Trophoblast cell (in vitro differentiated cells and primary cell): ENCODE results near the gene SNX24.

Experiments
- DNase-seq, 2 donors: peaks; one replicate each; pipeline ENCODE4 v3.0.0-alpha.2; 2016
- H2AFZ ChIP-seq: 2 replicates; pipeline ENCODE4 v1.6.1; 2013; ENCODE audit warnings: low read length, moderate library complexity, mild to moderate bottlenecking; ENCODE audit not compliant: insufficient read depth, poor library complexity
- H2AK5ac ChIP-seq: 2 replicates; pipeline ENCODE4 v1.6.1; 2013; ENCODE audit warnings: mild to moderate bottlenecking, low read length
- H2BK120ac ChIP-seq: 2 replicates; pipeline ENCODE4 v1.6.1; 2013; ENCODE audit warnings: low read length, mild to moderate bottlenecking, moderate library complexity; ENCODE audit not compliant: insufficient read depth, poor library complexity
- H2BK12ac ChIP-seq: 2 replicates; pipeline ENCODE4 v1.6.1; 2013; ENCODE audit warnings: mild to moderate bottlenecking, low read length, moderate library complexity
- H2BK5ac ChIP-seq: 2 replicates; pipeline ENCODE4 v1.6.1; 2013; ENCODE audit warnings: low read length, low read depth, moderate library complexity, mild to moderate bottlenecking; ENCODE audit not compliant: poor library complexity
- H3K14ac ChIP-seq: 2 replicates; pipeline ENCODE4 v1.6.1; 2013; ENCODE audit warnings: mild to moderate bottlenecking, low read length
- H3K18ac ChIP-seq: 2 replicates; pipeline ENCODE4 v1.6.1; 2013; ENCODE audit warnings: mild to moderate bottlenecking, low read length
- H3K23ac ChIP-seq: 2 replicates; pipeline ENCODE4 v1.6.1; 2013; ENCODE audit warnings: low read length
- H3K27ac ChIP-seq: 2 replicates; pipeline ENCODE4 v1.5.1; 2013; ENCODE audit warnings: low read depth, mild to moderate bottlenecking, inconsistent platforms, low read length, moderate library complexity
- H3K27me3 ChIP-seq: 2 replicates; pipeline ENCODE4 v1.6.1; 2013; ENCODE audit warnings: inconsistent platforms, mild to moderate bottlenecking, low read length, moderate library complexity; ENCODE audit not compliant: insufficient read depth
- H3K36me3 ChIP-seq, 2 experiments: 1 replicate in 1 of 2; 2 replicates in 1 of 2; pipeline ENCODE4 v1.6.1; 2013; ENCODE audit warnings: low read length in 2 of 2, mild to moderate bottlenecking in 2 of 2, moderate library complexity in 1 of 2; ENCODE audit not compliant: insufficient read depth in 2 of 2, control insufficient read depth in 1 of 2
- H3K4ac ChIP-seq: 2 replicates; pipeline ENCODE4 v1.6.1; 2013; ENCODE audit warnings: low read depth, mild to moderate bottlenecking, low read length, moderate library complexity
- H3K4me1 ChIP-seq, 2 experiments: 1 replicate in 1 of 2; 2 replicates in 1 of 2; pipeline ENCODE4 v1.6.1; 2013; ENCODE audit warnings: low read length in 2 of 2, mild to moderate bottlenecking in 2 of 2, moderate library complexity in 1 of 2; ENCODE audit not compliant: insufficient read depth in 2 of 2, control insufficient read depth in 1 of 2
- H3K4me2 ChIP-seq: 2 replicates; pipeline ENCODE4 v1.6.1; 2013; ENCODE audit warnings: inconsistent platforms, mild to moderate bottlenecking, low read length, moderate library complexity
- H3K4me3 ChIP-seq: 2 replicates; pipeline ENCODE4 v1.5.1; 2013; ENCODE audit warnings: mild to moderate bottlenecking, low read depth, low read length, inconsistent platforms
- H3K79me1 ChIP-seq: one replicate; pipeline ENCODE4 v1.6.1; 2013; ENCODE audit warnings: low read length
- H3K79me2 ChIP-seq: 2 replicates; pipeline ENCODE4 v1.6.1; 2013; ENCODE audit warnings: low read length, mild to moderate bottlenecking; ENCODE audit not compliant: control insufficient read depth, insufficient read depth, poor library complexity
- H3K9ac ChIP-seq: 2 replicates; pipeline ENCODE4 v1.6.1; 2013; ENCODE audit warnings: mild to moderate bottlenecking, low read length
- H3K9me3 ChIP-seq: 2 replicates; pipeline ENCODE4 v1.6.1; 2013; ENCODE audit warnings: low read depth, mild to moderate bottlenecking, control low read depth, inconsistent platforms, low read length; ENCODE audit not compliant: insufficient read depth
- H4K12ac ChIP-seq: 2 replicates; pipeline ENCODE4 v1.6.1; 2013; ENCODE audit warnings: low read depth, mild to moderate bottlenecking, low read length, moderate library complexity
- H4K8ac ChIP-seq: 2 replicates; pipeline ENCODE4 v1.6.1; 2013; ENCODE audit warnings: low read depth, mild to moderate bottlenecking, low read length, moderate library complexity
- H4K91ac ChIP-seq: one replicate; pipeline ENCODE4 v1.6.1; 2013; ENCODE audit warnings: low read depth, mild to moderate bottlenecking, low read length, moderate library complexity
- WGBS: extraction: QIAGEN DNeasy Blood & Tissue Kit; methylation state at CpG from one replicate; pipeline ENCODE4 v1.1.7; 2013; ENCODE audit warnings: missing lambda C conversion rate; ENCODE audit not compliant: insufficient read length, insufficient coverage; ENCODE audit errors: extremely low coverage; 5-methylcytosine and 5-hydroxymethylcytosine counted together

Gene SNX24

DNA sequence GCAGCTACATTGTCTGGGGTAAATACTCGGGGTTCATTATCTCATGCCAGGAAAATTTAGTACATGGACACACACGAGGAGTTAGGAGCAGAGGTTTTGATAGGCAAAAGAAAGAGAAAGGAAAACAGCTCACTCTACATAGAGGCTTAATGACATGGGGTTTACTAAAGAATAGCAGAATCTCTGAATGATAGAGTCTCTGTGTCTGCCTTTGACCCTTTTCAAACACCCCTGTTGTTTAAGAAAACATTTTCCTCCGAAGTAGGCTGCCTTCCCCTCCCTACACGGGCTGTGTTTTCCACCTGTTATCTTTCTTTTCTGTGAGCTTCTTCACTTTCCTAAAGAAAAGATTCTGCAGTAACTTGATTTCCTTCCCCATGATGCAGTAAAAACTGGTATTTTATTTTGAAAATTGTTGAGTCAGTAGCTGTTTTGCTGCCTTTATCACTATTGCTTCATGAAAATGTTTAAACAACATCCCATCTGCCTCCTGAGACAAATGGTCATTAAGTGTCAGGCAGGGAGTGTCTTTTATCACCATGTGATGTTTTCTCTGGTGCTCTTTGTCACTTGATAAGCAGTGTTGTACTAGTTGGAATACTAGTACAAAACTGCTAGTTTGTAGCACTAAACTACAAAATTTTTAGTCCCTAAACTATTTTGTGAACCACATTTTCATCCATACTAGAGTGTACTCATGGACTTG, 114.5 kb downstream of the SNX24 start:
- no peaks in the 10 kb centered on the region for H3K79me2 ChIP-seq
- no peak overlapping the region for H3K14ac ChIP-seq
- no peak overlapping the region for H4K91ac ChIP-seq
- no peak overlapping the region for H3K4me3 ChIP-seq
- H3K9ac ChIP-seq, result no peak overlapping the region
- H2BK12ac ChIP-seq, result no peak overlapping the region
- WGBS, result no CpG with 5 or more reads among the region's 4 CpGs
- H2BK120ac ChIP-seq, result no peak overlapping the region
- H3K27ac ChIP-seq, result no peak overlapping the region
- H3K9me3 ChIP-seq, result no peaks in the 10 kb centered on the region
- H3K4me2 ChIP-seq, result no peak overlapping the region
- H3K18ac ChIP-seq, result no peak overlapping the region
- H2BK5ac ChIP-seq, result no peak overlapping the region
- DNase-seq, result no peak
- H3K4me1 ChIP-seq, result no peaks in the 10 kb centered on the region
- H3K23ac ChIP-seq, result no peak overlapping the region
- H3K4ac ChIP-seq, result no peak overlapping the region
- H3K79me1 ChIP-seq, result no peaks in the 10 kb centered on the region
- no peak overlapping the region for H2AK5ac ChIP-seq
- peaks cover 0 to 2% of the 10 kb centered on the region in 2 experiments for H3K36me3 ChIP-seq
- H4K12ac ChIP-seq, result no peak overlapping the region
- H4K8ac ChIP-seq, result no peak overlapping the region
- H3K27me3 ChIP-seq, result no peaks in the 10 kb centered on the region
- H2AFZ ChIP-seq, result no peak overlapping the region

DNA sequence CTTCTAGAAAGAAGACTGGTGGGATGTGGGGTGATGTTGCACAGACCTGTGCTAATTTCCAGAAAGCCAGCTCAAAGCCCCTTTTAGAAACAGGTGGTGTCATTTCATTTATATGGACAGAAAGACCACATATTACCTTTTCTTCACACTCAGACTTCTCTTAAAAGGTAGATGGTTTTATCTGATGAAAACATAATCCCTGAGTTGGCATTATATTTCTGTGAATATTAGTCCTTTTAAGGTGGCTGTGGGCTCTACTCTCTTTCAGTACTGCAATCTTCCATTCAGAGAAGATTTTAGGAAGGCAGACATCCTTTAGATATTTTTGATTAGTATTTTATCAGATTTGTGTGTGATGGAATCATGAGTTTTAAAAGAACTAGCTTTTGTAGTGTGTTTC, 117.9 kb downstream of the SNX24 start:
- H3K9me3 ChIP-seq, result no peaks in the 10 kb centered on the region
- no peak overlapping the region for H2BK120ac ChIP-seq
- H4K12ac ChIP-seq, result no peak overlapping the region
- no peak for DNase-seq
- H4K91ac ChIP-seq, result no peak overlapping the region
- H3K23ac ChIP-seq, result no peak overlapping the region
- no peaks in the 10 kb centered on the region for H3K79me1 ChIP-seq
- H3K4me1 ChIP-seq, result no peaks in the 10 kb centered on the region
- no peak overlapping the region for H3K14ac ChIP-seq
- H3K4me2 ChIP-seq, result no peak overlapping the region
- H3K27me3 ChIP-seq, result no peaks in the 10 kb centered on the region
- no peak overlapping the region for H3K9ac ChIP-seq
- peaks cover 0 to 2% of the 10 kb centered on the region in 2 experiments for H3K36me3 ChIP-seq
- H2BK12ac ChIP-seq, result no peak overlapping the region
- H2BK5ac ChIP-seq, result no peak overlapping the region
- H3K27ac ChIP-seq, result no peak overlapping the region
- H2AFZ ChIP-seq, result no peak overlapping the region
- H3K4ac ChIP-seq, result no peak overlapping the region
- no peak overlapping the region for H3K4me3 ChIP-seq
- H2AK5ac ChIP-seq, result no peak overlapping the region
- H3K18ac ChIP-seq, result no peak overlapping the region
- no peaks in the 10 kb centered on the region for H3K79me2 ChIP-seq
- H4K8ac ChIP-seq, result no peak overlapping the region

DNA sequence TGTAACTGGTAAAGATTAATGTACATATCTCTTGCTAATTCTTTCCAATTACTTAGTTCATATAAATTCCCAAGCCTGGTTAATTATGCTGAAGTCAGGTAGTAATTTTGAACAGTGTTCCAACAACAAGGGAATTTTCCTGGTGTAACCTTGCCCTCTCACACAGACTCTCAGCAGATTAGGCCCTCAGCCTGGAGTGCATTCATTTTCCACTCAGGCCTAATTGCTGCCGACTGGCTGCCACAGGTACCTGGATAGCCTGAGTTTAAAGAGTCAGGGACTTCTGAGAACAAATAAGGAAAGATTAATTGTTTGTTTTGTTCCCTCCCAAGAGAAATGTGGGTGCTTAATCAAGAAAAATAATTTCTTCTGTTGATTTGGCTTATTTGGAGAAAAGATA, 119.7 kb downstream of the SNX24 start:
- Histone ChIP-seq H2BK12ac (no peak overlapping the region), H4K8ac (no peak overlapping the region), H2AFZ (no peak overlapping the region), H3K9ac (no peak overlapping the region), H3K14ac (no peak overlapping the region), H3K27me3 (no peaks in the 10 kb centered on the region), H3K4me1 (no peaks in the 10 kb centered on the region), H3K79me1 (no peaks in the 10 kb centered on the region), H3K27ac (no peak overlapping the region), H4K12ac (no peak overlapping the region), H3K4me3 (no peak overlapping the region), H2BK120ac (no peak overlapping the region), H3K79me2 (no peaks in the 10 kb centered on the region), H3K4me2 (no peak overlapping the region), H3K36me3 (peaks cover 0 to 2% of the 10 kb centered on the region in 2 experiments), H3K4ac (no peak overlapping the region), H3K23ac (no peak overlapping the region), H4K91ac (no peak overlapping the region), H3K9me3 (no peaks in the 10 kb centered on the region), H3K18ac (no peak overlapping the region), H2AK5ac (no peak overlapping the region), H2BK5ac (no peak overlapping the region)
- DNase-seq, result no peak
- WGBS, result no CpG with 5 or more reads among the region's 1 CpG

DNA sequence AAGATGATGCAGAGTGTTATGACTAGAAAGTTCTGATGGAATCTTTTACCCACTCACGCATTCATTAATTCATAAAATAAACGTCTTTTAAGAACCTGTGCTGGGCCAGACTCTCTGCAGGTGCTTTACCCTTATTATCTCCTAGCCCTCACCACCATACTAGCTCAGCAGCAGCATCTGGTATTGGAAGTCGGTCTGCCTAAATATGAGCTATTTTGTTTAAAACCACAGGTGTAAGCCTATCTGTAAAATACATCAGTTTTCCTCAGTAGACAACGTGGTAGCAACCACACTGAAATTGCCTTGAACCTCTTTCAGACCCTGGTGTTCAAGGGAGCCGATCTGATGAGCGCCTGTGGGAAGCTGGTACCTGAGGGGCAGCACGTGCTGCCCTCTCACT, 121.7 kb downstream of the SNX24 start:
- Histone ChIP-seq H3K27me3 (no peaks in the 10 kb centered on the region), H3K9me3 (no peaks in the 10 kb centered on the region), H3K4me2 (no peak overlapping the region), H2AK5ac (no peak overlapping the region), H3K18ac (no peak overlapping the region), H3K14ac (no peak overlapping the region), H3K23ac (no peak overlapping the region), H3K9ac (no peak overlapping the region), H3K79me2 (no peaks in the 10 kb centered on the region), H3K4me3 (no peak overlapping the region), H3K36me3 (peaks cover 0 to 2% of the 10 kb centered on the region in 2 experiments), H3K4me1 (no peaks in the 10 kb centered on the region), H3K4ac (no peak overlapping the region), H2BK5ac (no peak overlapping the region), H3K27ac (no peak overlapping the region), H2BK120ac (no peak overlapping the region), H4K91ac (no peak overlapping the region), H4K8ac (no peak overlapping the region), H4K12ac (no peak overlapping the region), H2AFZ (no peak overlapping the region), H3K79me1 (no peaks in the 10 kb centered on the region), H2BK12ac (no peak overlapping the region)
- DNase-seq, result no peak
- WGBS, result no CpG with 5 or more reads among the region's 7 CpGs
